ENCODE data around the gene DNAJC7. TPM values are rescaled to one million over a fixed set of nuclear protein-coding genes. Genes with fewer than 3 reads are reported as not detected.

Gene DNAJC7
- total RNA-seq, 1 donor = 75.3 TPM

- Histone ChIP-seq H3K27ac (ENCODE audit: low read depth, low read length) (no peak overlapping the region), H3K36me3 (ENCODE audit: insufficient read depth, low read length) (no peaks in the 10 kb centered on the region), H3K4me2 (ENCODE audit: insufficient read depth, low read length) (peak overlapping the region; percentile 60), H2AFZ (ENCODE audit: low read length) (peak overlapping the region; percentile 81), H4K20me1 (ENCODE audit: insufficient read depth, low read length) (no peaks in the 10 kb centered on the region), H3K4me3 (ENCODE audit: insufficient read depth, low read length) (peak overlapping the region; percentile 61), H3K27me3 (ENCODE audit: insufficient read depth, low read length) (peaks cover 47% of the 10 kb centered on the region), H3K9me3 (ENCODE audit: low read depth, low read length) (no peaks in the 10 kb centered on the region), H3K4me1 (ENCODE audit: insufficient read depth, low read length) (no peaks in the 10 kb centered on the region), H3K79me2 (ENCODE audit: insufficient read depth, low read length) (no peaks in the 10 kb centered on the region)
- DNase-seq (ENCODE audit: insufficient read length, low spot score, missing footprints) = peak; percentile 95
- no peak for TF ChIP-seq CTCF (IDR thresholded peaks at IDR 0.05; ENCODE audit: extremely low read depth, low read depth, low read length)
Observed at GRCh38 chr17:42049834-42050392, 32.7 kb upstream of the DNAJC7 start.

- H3K4me2 ChIP-seq (ENCODE audit: insufficient read depth, low read length) = no peak overlapping the region
- H4K20me1 ChIP-seq (ENCODE audit: insufficient read depth, low read length) = no peaks in the 10 kb centered on the region
- H3K4me1 ChIP-seq (ENCODE audit: insufficient read depth, low read length) = no peaks in the 10 kb centered on the region
- no peak overlapping the region for H3K27ac ChIP-seq (ENCODE audit: low read depth, low read length)
- H3K27me3 ChIP-seq (ENCODE audit: insufficient read depth, low read length) = peaks cover 27% of the 10 kb centered on the region
- no peaks in the 10 kb centered on the region for H3K79me2 ChIP-seq (ENCODE audit: insufficient read depth, low read length)
- no peak overlapping the region for H3K4me3 ChIP-seq (ENCODE audit: insufficient read depth, low read length)
- DNase-seq (ENCODE audit: insufficient read length, low spot score, missing footprints) = no peak
- TF ChIP-seq CTCF (IDR thresholded peaks at IDR 0.05; ENCODE audit: extremely low read depth, low read depth, low read length) = no peak
- H3K36me3 ChIP-seq (ENCODE audit: insufficient read depth, low read length) = no peaks in the 10 kb centered on the region
- H3K9me3 ChIP-seq (ENCODE audit: low read depth, low read length) = no peaks in the 10 kb centered on the region
- H2AFZ ChIP-seq (ENCODE audit: low read length) = no peak overlapping the region
Observed at GRCh38 chr17:42047343-42047742, 30.1 kb upstream of the DNAJC7 start.

GRCh38 chr17:42045719-42046118 lies 28.5 kb upstream of the DNAJC7 start:
- no peaks in the 10 kb centered on the region for H3K4me1 ChIP-seq (ENCODE audit: insufficient read depth, low read length)
- H3K27ac ChIP-seq (ENCODE audit: low read depth, low read length) = no peak overlapping the region
- no peak overlapping the region for H3K4me3 ChIP-seq (ENCODE audit: insufficient read depth, low read length)
- no peak overlapping the region for H2AFZ ChIP-seq (ENCODE audit: low read length)
- H4K20me1 ChIP-seq (ENCODE audit: insufficient read depth, low read length) = no peaks in the 10 kb centered on the region
- no peak overlapping the region for H3K4me2 ChIP-seq (ENCODE audit: insufficient read depth, low read length)
- H3K36me3 ChIP-seq (ENCODE audit: insufficient read depth, low read length) = no peaks in the 10 kb centered on the region
- H3K79me2 ChIP-seq (ENCODE audit: insufficient read depth, low read length) = no peaks in the 10 kb centered on the region
- peaks cover 12% of the 10 kb centered on the region for H3K27me3 ChIP-seq (ENCODE audit: insufficient read depth, low read length)
- no peaks in the 10 kb centered on the region for H3K9me3 ChIP-seq (ENCODE audit: low read depth, low read length)
- no peak for DNase-seq (ENCODE audit: insufficient read length, low spot score, missing footprints)
- no peak for TF ChIP-seq CTCF (IDR thresholded peaks at IDR 0.05; ENCODE audit: extremely low read depth, low read depth, low read length)

GRCh38 chr17:42042598-42043319 lies 25.5 kb upstream of the DNAJC7 start:
- Histone ChIP-seq H4K20me1 (ENCODE audit: insufficient read depth, low read length) (no peaks in the 10 kb centered on the region), H3K27me3 (ENCODE audit: insufficient read depth, low read length) (no peaks in the 10 kb centered on the region), H3K79me2 (ENCODE audit: insufficient read depth, low read length) (no peaks in the 10 kb centered on the region), H3K27ac (ENCODE audit: low read depth, low read length) (no peak overlapping the region), H3K4me1 (ENCODE audit: insufficient read depth, low read length) (no peaks in the 10 kb centered on the region), H3K4me2 (ENCODE audit: insufficient read depth, low read length) (no peak overlapping the region), H3K9me3 (ENCODE audit: low read depth, low read length) (no peaks in the 10 kb centered on the region), H2AFZ (ENCODE audit: low read length) (no peak overlapping the region), H3K36me3 (ENCODE audit: insufficient read depth, low read length) (no peaks in the 10 kb centered on the region), H3K4me3 (ENCODE audit: insufficient read depth, low read length) (no peak overlapping the region)
- DNase-seq (ENCODE audit: insufficient read length, low spot score, missing footprints) = peak; percentile 77
- no peak for TF ChIP-seq CTCF (IDR thresholded peaks at IDR 0.05; ENCODE audit: extremely low read depth, low read depth, low read length)

All from osteoblast (primary cell).